GM18858 (cell line): ENCODE data around the gene NDUFB4.

Source experiments
- ATAC-seq: cut with Tn5 transposase; IDR thresholded peaks from one replicate; pipeline ENCODE4 v1.9.1; 2021; ENCODE audit not compliant: unreplicated experiment

Gene NDUFB4

DNA sequence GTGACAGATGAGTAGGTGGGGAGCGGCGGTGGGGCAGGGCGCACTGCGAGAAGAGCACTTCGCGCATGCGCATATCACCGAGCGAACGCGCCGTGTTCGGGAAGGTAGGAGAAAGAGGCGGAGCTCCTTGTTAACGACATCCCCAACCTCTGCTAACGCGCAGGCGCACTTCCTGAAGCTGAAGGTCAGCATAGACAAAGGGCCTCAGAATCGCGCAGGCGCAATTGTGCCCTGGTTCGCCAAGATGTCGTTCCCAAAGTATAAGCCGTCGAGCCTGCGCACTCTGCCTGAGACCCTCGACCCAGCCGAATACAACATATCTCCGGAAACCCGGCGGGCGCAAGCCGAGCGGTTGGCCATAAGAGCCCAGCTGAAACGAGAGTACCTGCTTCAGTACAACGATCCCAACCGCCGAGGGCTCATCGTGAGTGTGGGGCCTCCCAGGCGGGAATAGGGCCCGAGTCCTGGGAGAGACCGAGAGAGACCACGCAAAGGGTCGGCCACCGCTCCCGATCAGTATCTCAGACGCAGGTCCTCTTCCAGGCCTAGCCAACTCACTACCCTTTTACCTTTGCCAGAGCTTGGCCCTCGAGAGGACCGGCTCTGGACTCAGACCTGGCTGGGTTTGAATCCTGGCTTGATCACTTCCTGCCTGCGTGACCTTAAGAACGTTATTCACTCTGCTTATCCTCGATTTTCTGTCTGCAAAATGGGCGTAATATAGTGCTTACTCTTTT, at the start of gene NDUFB4:
NDUFB4 (plus strand) TSS at position 221 of the 737 bp plus-strand sequence; CDS start at position 245, 24 bp downstream.
- ATAC-seq: peak; percentile 90

DNA sequence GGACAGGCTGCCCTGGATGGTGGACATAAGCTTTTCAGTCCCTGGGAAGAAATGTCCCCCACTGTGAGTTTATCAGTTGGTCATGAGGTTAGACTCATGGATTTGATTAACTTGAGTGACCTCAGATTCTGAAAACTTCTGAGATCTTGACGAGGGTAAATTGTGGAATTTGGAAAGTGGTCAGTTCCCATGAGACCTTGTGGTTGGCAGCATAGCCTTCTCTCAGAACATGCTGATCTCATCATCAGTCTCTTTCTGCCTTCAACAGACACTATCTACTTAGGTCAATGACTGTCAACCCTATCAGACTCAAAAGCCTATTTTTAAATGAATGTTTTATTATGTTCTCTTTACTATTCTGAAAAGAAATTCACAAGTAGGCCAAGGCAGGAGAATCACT, 45.6 kb upstream of the NDUFB4 start:
- no peak for ATAC-seq

DNA sequence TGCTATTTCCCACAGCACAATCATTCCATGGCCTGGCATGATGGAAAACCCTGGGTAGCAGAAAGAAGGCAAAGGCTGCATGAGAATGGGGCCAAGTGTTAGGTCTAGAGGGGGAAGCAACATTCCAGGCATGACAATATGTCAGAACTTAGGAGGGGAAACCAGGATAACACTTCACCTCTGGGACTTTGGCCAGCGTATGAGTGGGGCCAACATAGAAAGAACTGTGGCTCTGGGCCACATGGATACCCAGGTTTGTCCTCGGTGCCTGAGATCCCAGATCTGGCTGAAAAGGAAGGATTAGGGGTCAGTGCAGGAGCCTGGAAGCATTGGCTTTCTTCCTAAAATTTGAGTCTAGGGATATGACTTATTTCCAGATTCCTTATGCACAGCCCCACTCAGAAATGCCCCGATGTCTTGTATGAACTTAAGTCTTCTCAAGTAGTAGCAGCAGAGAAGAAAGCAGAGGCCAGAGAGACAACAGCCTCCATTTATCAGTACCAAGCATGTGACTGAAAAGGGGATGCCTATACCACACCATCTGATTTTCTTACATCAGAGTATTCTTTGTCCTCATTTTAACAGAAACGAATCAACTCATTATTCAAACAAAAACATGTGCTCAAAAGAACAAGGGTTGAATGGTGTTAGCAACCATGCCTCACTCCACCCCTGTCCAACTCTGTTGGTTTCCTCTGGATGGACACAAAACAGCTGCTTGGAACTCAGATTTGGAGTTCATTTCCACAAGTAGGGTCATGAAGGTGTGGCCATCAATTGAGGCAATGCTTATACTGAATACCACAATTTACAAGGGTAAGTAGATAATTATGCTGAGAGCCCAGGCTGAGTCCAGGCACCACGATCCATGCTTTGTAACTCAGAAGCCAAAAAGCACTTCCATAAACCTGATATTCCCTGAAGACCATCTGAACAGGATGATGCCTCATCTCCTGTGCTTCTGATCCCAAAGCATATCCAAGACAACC, 43.7 kb upstream of the NDUFB4 start:
- no peak for ATAC-seq

DNA sequence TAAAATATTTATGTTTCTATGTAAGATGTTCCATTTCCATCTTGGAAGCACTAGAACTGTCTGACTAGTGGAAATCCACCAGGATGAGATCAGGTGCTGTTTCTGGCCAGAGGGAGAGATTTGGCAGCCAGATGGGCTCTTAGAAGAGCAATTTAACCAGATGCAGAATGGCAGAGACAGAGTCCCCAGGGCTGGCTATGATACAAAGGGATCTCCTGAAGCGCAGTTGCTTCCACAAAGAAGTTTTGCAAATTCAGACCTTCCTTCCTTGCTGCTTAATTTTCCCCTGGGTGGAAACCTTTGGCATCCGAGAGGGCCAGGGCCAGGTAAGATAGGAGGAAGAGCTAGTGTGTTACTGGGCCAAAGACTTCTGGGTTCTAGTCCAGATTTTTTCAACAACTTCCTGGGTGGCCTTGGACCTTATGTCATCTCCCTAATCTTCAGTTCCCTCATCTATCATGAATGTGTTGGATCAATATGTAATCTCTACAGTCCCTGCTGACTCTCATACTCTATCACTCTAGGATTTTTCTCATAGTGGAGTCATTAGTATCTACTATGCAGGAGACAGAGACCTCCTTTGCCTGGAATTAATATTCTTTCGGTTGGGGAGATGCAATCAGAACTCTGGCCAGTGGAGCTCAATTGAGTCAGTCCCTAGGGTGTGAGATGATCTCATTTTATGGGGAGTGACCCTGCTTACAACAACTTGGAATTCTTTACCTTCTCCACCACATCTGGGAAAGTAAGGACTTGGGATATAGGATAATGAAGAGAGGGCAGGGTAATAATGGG, 41.1 kb upstream of the NDUFB4 start:
- no peak for ATAC-seq

DNA sequence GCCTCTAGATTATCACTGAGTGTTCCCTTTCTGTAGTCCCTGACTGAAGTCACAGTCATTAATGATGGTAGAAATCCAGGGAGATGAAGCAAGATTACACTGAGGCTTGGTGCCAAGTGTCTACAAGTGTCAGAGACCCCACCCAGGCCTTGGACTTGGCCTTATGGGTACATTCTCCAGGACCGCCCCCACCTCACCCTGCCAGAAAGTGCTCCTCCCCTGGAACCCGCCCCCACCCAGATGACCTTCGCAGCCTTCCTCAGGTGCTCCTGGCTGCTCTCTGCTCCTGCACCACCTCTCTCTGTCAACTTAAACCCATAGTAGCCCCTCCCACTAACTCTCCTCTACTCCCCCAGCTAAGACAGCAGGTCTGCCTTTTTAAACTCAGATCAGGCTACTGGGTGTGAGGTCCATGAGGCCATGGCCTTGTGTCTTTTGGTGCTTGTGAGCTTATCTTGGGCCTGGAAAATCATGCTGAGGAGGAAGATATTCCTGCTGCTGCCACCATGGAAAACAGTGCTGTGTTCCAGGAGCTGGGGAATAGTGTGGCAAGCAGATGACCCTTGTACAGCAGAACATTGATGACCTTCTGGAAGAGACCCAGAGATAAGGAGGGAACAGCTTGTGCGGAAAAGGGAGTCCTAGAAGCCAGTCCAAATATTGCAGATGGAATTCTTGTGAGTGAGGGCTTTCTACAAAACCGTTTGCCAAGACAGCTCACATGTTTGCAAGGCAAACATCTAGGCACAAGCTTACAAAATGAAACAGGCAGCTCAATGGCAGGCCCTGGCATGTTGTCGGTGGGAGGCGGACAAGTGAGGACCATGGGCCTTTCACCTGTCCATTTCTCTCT, 40.3 kb upstream of the NDUFB4 start:
- ATAC-seq: no peak

DNA sequence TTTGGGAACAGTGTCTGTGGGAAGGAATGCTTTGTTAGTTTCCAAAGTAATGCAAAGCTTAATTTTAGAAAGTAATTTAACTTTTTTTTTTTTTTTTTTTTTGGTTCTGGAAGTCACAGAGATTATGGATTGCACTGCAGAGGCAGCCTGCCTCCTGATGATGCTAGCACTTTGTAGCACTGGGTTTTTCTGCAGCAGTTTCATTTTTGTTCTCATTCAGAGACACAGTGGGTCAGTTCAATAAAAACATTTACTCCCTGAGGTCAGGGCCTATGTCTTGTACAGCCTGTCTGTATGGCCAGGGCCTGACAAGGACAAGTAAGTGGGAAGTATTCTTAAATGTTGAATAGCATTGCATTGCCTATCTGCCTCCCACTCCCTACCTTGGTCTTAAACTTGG, 39.0 kb upstream of the NDUFB4 start:
- no peak for ATAC-seq

DNA sequence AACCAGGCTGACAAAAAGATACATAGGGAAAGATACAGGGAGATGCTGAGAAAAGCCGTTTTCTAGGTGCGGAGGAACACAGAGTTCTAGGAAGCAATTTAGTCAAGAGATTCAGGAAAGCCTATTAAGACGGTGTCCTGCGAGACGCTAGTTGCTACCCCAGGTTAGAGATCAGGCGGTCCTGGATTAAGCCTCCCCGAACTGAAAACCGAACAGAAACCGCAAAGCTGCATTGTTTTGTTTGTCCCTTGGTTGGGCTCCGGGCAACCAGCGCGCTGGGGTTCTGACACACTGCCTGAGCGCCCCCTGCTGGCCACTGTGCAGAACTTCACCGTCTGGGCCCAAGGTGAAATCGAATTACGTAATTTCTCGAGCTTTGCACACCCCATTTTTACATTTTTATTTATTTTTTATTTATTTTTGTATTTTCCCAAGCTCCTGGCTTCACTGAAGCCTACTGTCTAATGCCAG, 37.3 kb upstream of the NDUFB4 start:
- ATAC-seq: peak; percentile 95

DNA sequence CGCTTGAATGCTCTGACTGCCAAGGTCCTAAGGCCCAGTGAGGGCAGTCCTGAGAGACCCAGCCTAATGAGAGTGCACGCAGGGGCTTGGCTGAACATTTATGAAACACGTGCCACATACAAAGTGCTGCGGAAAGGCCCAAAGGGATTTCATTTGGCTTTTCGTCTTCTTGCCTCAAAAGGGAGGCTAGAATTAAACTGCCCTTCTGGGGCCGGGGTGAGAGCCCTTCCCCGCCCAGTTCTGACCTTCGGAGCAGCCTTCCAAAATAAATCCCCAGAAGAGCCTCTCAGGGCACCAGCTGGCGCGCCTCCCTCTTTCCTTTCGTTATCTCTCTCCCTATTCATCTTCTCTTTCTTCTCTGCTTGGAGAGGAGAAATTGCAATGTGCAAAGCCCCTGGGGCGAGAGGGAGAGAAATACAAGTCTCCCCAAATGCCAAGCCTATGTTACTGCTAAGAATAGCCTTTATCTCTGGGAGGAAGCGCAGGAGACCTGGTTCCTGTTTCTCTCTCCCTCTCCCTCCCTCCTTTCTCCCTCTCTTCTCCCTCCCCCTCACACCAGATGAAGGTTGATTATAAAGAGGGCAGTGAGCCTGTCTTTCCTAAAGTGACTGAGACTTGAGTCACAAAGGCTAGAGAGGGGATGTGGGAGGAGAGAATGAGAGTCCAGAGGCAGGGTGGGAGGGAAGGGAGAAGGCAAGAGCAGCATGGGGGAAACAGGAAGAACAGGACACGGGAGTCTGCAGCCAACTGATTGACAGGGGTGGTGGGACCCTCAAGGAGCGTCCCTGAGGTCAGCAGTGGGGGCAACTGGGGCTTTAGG, 36.7 kb upstream of the NDUFB4 start:
- ATAC-seq: peak; percentile 16

DNA sequence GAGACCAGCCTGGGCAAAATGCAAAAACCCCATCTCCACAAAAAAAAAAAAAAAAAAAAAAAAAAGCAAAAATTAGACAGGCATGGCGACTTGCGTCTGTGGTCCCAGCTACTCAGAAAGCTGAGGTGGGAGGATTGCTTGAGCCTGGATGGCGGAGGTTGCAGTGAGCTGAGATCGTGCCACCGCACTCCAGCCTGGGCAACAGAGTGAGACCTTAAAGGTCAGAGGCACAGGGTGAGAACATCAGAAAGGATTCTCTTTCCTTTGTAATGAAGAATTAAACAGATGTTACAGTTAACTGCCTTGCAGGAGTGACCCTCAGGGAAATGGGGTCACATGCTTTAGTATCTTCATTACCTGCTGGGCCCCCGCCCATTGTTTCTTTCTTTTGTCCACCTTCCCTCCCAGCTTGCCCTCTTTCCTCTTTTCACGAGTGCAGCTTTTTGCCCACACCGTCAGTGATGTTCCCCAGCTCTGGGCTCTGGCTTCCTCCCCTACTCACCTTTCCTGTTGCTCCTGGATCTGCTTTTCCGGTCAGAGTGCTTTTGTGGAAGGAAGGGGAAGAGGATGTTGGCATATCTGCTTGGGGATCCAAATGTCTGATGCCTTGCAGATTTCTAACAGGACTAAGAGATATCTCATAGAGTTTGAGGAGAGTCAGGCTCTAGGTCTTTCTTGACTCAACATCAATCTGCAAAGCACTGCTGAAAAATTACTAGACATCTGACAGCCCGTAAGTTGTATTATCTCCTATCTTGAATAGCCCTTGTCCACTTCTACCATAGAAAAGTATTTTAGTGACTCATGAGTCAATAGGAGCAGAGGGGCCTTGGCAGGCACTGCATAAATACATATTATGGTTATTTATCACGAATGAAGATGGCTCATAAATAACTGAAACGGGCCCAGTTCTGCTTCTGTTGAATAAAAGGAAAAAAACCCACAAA, 35.6 kb upstream of the NDUFB4 start:
- no peak for ATAC-seq

DNA sequence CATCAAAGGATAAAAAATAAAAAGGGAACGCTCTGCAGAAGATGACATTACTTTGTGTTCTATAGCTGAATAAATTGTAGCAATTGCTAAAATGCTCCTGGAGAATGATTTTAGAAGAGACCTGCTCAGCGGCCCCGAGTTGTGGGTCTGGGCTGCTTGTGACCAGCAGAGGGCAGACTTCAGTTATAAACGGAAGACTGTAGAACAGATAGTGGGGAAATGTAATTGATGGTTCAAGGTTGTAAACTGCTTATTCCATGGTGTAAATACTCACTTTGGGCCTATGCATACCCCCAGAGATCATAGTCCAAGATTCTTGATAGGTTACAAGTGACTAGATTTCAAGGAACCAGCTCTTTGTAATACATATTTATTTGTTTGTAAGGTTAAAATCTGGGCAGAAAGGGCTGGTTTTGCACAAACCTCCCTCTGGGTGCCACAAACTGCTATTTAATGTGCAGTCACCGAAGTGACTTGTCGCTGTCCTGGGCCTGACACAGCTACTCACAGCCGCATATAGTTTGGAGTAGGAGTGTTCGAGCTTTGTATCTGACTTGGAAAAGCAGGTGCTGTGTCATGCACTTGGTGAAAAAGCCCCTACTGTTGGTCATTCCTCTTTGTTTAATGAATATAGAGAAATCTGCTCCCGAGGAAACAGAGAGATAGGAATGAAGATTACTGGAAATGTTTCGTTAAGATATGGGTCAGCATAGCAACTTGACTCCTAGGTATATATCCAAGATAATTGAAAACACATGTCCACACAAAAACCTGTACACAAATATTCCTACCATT, 34.7 kb upstream of the NDUFB4 start:
- ATAC-seq: peak; percentile 46

DNA sequence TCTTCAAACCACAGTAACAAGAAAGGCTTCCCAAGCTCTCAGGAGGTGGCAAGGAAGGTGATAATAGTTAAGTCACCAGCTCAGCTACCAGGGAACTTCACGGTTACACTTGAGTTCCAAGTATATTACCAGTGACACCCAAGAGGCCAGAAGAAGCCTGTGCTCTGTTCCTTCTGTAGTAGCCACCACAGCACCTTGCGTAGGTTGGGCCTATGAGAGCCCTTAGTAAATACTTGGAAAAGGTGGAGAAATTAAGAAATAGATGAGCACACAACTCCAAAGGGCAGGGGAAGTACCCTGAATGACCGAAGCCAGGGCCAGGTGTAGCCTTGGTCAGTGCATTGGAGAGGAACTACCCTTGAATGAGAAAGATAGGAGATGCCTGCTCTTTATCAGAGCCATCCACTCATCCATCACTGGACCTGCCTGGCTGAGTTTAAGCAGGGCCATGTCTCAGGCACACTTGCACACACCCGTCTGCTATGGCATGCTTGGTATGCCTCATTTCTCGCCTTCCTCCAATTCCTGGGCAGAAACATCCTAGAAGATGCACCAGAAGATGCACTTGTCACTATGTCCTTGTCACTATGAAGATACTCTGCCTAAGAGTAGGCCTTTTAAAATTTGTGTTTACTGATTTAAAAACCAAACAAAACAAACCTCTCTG, 32.6 kb upstream of the NDUFB4 start:
- no peak for ATAC-seq

DNA sequence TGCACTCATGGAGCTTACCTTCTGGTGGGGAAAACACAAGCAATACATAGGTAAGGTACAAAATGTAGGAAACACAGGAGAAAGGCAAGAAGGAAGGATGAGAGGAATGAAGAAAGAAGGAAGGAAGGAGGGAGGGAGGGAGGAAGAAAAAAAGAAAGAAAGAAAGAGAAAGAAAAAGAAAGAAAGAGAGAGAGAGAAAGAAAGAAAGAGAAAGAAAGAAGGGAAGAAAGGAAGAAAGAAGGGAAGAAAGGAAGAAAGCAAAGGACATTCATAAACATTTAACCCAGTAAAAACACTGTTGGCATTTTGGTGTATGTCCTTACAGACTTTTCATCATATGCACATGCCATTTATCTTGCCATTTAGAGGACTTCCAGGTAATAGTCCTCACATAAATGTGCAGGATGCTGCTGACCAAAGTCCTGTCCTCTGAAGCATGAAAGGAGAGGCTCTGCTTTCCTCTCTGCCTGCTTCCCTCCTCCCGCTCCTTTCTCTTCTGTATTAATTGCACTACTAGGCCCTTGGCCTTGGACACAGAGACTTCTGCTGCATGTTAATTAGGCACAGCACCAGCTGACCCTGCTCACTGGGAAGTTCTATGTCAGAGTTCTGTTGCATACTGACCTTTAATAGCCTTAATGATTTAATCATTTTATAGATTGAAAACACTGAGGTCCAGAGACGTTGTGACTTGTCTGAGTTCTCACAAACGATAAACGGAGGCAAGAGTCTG, 29.7 kb upstream of the NDUFB4 start:
- no peak for ATAC-seq

DNA sequence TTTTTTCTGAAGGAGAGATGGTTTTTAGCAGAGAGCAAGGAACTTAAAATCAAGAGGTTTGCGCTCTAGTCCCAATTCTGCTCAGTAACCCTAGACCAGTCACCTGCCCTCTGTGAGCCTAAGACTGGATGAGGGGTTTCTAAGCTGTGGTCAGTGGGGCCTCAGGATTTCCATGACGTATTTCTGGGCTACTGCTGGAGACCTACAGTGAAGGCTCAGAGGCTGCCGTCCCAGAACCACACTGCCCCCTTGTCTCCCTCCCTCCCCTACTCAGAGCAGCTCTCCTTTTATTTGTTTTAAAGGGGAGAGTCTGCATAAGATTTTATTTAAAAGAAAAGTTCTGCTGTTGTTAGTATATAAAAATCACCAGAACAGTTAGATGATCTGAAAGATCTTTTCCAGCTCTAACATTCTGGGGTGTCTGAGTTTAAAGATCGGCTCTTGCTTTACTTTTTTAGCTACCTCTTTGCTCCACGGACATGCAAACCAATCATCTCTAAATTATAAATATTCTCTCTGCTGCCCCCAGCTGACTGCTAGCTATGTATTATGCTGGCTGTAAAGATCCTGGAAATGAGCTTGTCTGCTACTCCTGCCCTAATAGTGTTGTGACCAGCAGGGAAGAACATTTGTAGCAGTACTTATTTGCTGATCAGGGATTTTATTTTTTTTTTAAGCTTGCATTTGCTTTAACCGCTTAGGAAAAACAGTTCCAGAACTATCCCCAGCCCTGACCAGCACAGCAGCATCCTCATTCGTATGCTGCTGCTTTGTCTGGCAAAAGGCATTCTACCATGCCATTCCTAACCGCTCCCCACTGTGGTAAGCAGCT, 28.6 kb upstream of the NDUFB4 start:
- no peak for ATAC-seq

DNA sequence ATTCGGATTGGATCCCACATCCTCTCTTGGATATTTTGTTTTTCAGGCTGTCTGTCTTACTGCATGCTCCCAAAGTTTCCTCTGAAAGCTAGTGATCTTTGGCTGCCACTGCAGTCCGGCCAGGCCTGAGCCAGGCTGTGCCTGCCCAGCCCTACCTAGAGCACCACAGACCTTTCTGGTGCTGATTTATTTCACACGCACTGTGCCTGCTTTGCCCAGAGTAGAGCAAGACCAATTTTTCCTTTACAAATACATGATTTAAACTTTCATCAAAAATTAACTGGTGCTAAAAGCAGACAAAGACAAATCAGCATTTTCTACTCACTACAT, 28.0 kb upstream of the NDUFB4 start:
- ATAC-seq: no peak

DNA sequence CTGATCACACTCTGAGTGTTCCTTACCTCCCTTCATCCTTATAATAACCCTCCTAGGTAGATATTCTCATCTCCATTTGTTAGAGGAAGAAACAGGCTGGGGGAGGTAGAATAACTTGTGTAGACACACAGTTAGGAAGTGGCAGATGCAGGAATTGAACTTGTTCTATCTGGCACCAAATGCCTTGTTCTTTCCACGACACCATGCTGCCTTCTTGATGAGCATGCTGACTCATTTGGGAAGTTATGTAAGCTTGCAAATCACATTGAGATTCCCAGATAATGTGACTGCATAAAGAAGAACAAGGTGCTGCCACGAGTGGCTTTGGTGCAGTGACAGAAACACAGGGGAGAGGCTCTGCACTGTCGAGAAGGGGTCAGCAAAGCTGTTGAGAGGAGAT, 27.5 kb upstream of the NDUFB4 start:
- ATAC-seq: no peak
